Thymus (tissue), 14 donors: Measurements from ENCODE around the gene PRKACA. TPM values are rescaled to one million over a fixed set of nuclear protein-coding genes. Genes with fewer than 3 reads are reported as not detected.

Experiments used
- DNase-seq, 9 donors: peaks; one replicate each; pipeline ENCODE4 v3.0.0-alpha.2; 2013; ENCODE audit warnings: low spot score in 9 of 9, low read depth in 6 of 9, missing footprints in 1 of 9
- H3K27ac ChIP-seq, 2 donors: one replicate each; pipeline ENCODE4 v1.5.1; 2013; ENCODE audit warnings: control low read depth in 1 of 2, low read depth in 1 of 2, low read length in 1 of 2, mild to moderate bottlenecking in 1 of 2, moderate library complexity in 1 of 2
- H3K27me3 ChIP-seq, 2 donors: one replicate each; pipeline ENCODE4 v1.5.1; 2013; ENCODE audit warnings: low read length in 1 of 2; ENCODE audit not compliant: control insufficient read depth in 2 of 2, insufficient read depth in 1 of 2
- H3K36me3 ChIP-seq, 2 donors: one replicate each; pipeline ENCODE4 v1.5.1; 2013; ENCODE audit warnings: low read length in 1 of 2, mild to moderate bottlenecking in 1 of 2, moderate library complexity in 1 of 2; ENCODE audit not compliant: control insufficient read depth in 2 of 2, insufficient read depth in 2 of 2
- H3K4me1 ChIP-seq, 2 donors: one replicate each; pipeline ENCODE4 v1.5.1; 2013; ENCODE audit warnings: low read length in 2 of 2; ENCODE audit not compliant: control insufficient read depth in 2 of 2, insufficient read depth in 2 of 2
- H3K4me3 ChIP-seq, 2 donors: one replicate each; pipeline ENCODE4 v1.5.1; 2013; ENCODE audit warnings: low read length in 2 of 2, control low read depth in 1 of 2, mild to moderate bottlenecking in 1 of 2
- H3K9me3 ChIP-seq, 2 donors: one replicate each; pipeline ENCODE4 v1.5.1; 2013; ENCODE audit warnings: low read length in 1 of 2, mild to moderate bottlenecking in 1 of 2; ENCODE audit not compliant: control insufficient read depth in 2 of 2, insufficient read depth in 1 of 2
- WGBS: extraction: QIAGEN DNeasy Blood & Tissue Kit; methylation state at CpG from one replicate; pipeline ENCODE4 v1.1.7; 2013; 5-methylcytosine and 5-hydroxymethylcytosine counted together
- long read RNA-seq, 10 donors: transcript quantifications; one replicate each; lab custom pipeline, GENCODE V29; 2026
- polyA plus RNA-seq: library from polyadenylated mRNA; stranded (reverse); fragments of 200-250 nt; gene quantifications from one replicate; pipeline ENCODE4 v1.2.3, GENCODE V29; 2013
- total RNA-seq: library from RNA; stranded (reverse); fragments of 120-200 nt; gene quantifications from one replicate; pipeline ENCODE4 v1.2.4, GENCODE V29; 2013
- donor health status: healthy.

PRKACA gene
- total RNA-seq (10.2 TPM), polyA plus RNA-seq (36.8 TPM)
- long read RNA-seq, donor 1, partial matches to known transcripts, result 0 of 3 reads
- long read RNA-seq, donor 1, other reads (novel, unspliced or antisense), result 0 of 3 reads
- long read RNA-seq, donor 2, transcript PRKACA-201 (10 exons, 2,677 nt), result major isoform, 23 of 27 reads
- long read RNA-seq, donor 2, partial matches to known transcripts, result 0 of 27 reads
- long read RNA-seq, donor 2, other reads (novel, unspliced or antisense), result 0 of 27 reads
- long read RNA-seq, donor 3, transcript PRKACA-201 (10 exons, 2,677 nt), result major isoform, 17 of 27 reads
- long read RNA-seq, donor 3, partial matches to known transcripts, result 7 of 27 reads
- long read RNA-seq, donor 3, other reads (novel, unspliced or antisense), result 0 of 27 reads
- long read RNA-seq, donor 4, transcript PRKACA-201 (10 exons, 2,677 nt), result major isoform, 9 of 9 reads
- long read RNA-seq, donor 4, partial matches to known transcripts, result 0 of 9 reads
- long read RNA-seq, donor 4, other reads (novel, unspliced or antisense), result 0 of 9 reads
- long read RNA-seq, donor 5, transcript PRKACA-201 (10 exons, 2,677 nt), result major isoform, 17 of 19 reads
- long read RNA-seq, donor 5, partial matches to known transcripts, result 0 of 19 reads
- long read RNA-seq, donor 5, other reads (novel, unspliced or antisense), result 0 of 19 reads
- long read RNA-seq, donor 6, transcript PRKACA-201 (10 exons, 2,677 nt), result major isoform, 12 of 12 reads
- long read RNA-seq, donor 6, partial matches to known transcripts, result 0 of 12 reads
- long read RNA-seq, donor 6, other reads (novel, unspliced or antisense), result 0 of 12 reads
- long read RNA-seq, donor 7, transcript PRKACA-201 (10 exons, 2,677 nt), result major isoform, 11 of 12 reads
- long read RNA-seq, donor 7, partial matches to known transcripts, result 0 of 12 reads
- long read RNA-seq, donor 7, other reads (novel, unspliced or antisense), result 0 of 12 reads
- long read RNA-seq, donor 8, transcript PRKACA-201 (10 exons, 2,677 nt), result major isoform, 6 of 6 reads
- long read RNA-seq, donor 8, partial matches to known transcripts, result 0 of 6 reads
- long read RNA-seq, donor 8, other reads (novel, unspliced or antisense), result 0 of 6 reads
- long read RNA-seq, donor 9, transcript PRKACA-201 (10 exons, 2,677 nt), result major isoform, 7 of 7 reads
- long read RNA-seq, donor 9, partial matches to known transcripts, result 0 of 7 reads
- long read RNA-seq, donor 9, other reads (novel, unspliced or antisense), result 0 of 7 reads
- long read RNA-seq, donor 10, transcript PRKACA-201 (10 exons, 2,677 nt), result major isoform, 7 of 7 reads
- long read RNA-seq, donor 10, partial matches to known transcripts, result 0 of 7 reads
- long read RNA-seq, donor 10, other reads (novel, unspliced or antisense), result 0 of 7 reads

DNA sequence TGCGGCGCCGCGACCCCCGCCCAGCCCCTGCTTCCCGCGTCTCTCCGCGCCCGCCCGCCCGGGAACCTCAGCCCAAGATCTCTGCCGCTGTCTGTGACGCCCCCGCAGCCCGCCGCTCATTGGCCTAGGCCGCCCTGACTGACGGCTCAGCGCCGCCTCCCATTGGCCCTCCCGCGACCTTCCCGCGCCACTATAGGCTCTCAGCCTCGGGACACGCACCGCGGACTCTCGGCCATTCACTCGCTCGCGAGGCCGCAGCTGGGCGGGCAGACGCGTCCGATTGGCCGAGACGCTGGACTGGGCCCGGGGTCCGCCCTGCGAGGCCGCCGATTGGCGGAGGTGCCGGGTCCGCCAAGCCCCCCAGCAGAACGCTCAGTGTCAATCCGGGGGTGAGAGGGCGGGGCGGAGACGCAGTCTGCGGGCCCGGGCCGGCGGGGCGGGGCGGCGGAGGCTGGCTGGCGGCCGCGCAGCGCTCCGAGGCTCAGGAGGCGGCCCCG lies at the start of gene PRKACA:
Gene PRKACA (minus strand): TSS at position 95 of the 497 bp plus-strand sequence. CDS start 215 bp downstream, outside the sequence.
- Histone ChIP-seq H3K4me1 (peaks cover 11 to 50% of the 10 kb centered on the region in 2 donors), H3K9me3 (no peaks in the 10 kb centered on the region)

DNA sequence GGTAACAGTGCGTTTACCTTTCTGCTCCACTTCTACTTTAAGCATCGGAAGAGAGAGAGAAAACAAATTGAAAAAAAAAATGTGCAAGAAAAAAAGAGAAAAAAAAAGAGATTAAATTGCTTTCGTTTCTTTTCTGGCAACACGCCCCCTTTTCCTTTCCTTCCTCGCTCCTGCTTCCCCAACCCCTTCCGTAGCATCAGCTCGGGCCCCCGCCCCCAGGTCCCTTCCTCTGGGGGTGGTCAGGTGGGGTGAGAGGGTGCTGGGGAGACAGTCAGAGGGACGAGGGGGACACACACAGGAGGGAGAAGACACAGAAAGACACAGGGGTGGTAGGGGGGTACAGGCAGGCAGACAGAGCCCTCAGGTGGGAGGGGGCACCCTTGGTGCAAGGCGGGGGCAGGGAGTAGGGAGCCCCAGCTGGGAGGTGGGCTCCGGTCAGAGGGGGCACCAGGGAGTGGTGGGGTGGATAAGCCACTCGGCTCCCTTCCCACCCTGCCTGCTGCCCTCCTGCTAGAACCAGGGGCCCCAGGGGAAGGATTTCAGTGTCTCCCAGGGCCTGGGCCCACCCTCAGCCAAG lies 49.5 kb upstream of the PRKACA start:
- 23% methylated on average over 12 of the region's 12 CpGs for WGBS
- Histone ChIP-seq H3K9me3 (no peaks in the 10 kb centered on the region), H3K36me3 (peaks cover 33 to 38% of the 10 kb centered on the region in 2 donors), H3K27me3 (no peaks in the 10 kb centered on the region), H3K4me1 (peaks cover 7 to 30% of the 10 kb centered on the region in 2 donors), H3K4me3 (no peak overlapping the region), H3K27ac (peak overlapping the region in 1 of 2 donors; percentile 55)
- DNase-seq, result peak in 1 of 9 donors; percentile 24

More for the DNA sequence above, at the start of gene PRKACA:
- Histone ChIP-seq H3K27ac (peak within 1 kb of the TSS; percentile 34 to 90), H3K4me3 (peak within 1 kb of the TSS; percentile 77 to 85), H3K36me3 (peaks cover 6 to 12% of the 10 kb centered on the region in 2 donors), H3K27me3 (no peaks in the 10 kb centered on the region)
- peak; percentile 89 to 99 (median 97) for DNase-seq
- WGBS, result under 1% methylated on average over 67 of the region's 67 CpGs

- Histone ChIP-seq H3K4me1 (peaks cover 7 to 30% of the 10 kb centered on the region in 2 donors), H3K27me3 (no peaks in the 10 kb centered on the region), H3K9me3 (no peaks in the 10 kb centered on the region), H3K27ac (no peak overlapping the region), H3K4me3 (no peak overlapping the region), H3K36me3 (peaks cover 27 to 35% of the 10 kb centered on the region in 2 donors)
- peak in 1 of 9 donors; percentile 21 for DNase-seq
- 47% methylated on average over 20 of the region's 20 CpGs for WGBS
These were observed 48.6 kb upstream of the PRKACA start for GRCh38 chr19:14165990-14166830.

DNA sequence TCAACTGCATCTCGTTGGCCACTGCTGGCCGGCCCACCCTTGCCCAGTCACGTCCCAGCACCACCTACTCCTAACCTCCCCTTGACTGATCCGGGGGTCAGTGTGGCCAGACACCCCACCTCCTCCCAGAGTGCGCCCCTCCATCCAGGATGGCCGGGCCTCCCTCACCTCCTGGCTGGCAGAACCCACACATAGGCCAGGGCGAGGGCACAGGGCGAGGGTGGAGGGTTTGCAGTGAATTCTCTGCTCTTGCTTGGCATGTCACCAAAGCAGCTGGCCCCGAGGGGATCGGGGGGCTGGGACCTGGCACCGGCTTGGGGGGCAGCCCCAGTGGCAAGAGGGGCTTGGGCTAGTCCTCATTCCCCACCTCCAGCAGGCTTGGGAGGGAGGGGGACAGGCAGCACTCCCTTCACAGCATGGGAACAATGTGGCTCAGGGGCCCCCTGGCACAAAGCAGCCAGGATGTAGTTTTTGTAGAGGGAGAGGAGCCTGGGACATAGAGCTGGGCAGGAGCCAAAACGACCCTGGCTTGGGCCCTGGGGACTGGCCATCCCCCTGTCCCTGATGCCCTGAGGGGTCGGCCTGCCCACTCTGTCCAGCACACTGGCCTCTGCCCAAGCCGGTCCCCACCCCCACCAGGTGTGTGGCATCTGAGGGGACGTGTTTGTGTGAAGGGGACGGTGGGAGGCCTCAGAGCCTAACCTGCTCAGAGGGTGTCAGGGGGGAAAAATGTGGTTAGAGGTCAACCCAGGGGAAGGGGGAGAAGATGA lies 47.3 kb upstream of the PRKACA start:
- DNase-seq, result no peak
- H3K27me3 ChIP-seq, result no peaks in the 10 kb centered on the region
- H3K4me3 ChIP-seq, result no peak overlapping the region
- no peaks in the 10 kb centered on the region for H3K9me3 ChIP-seq
- H3K36me3 ChIP-seq, result peaks cover 18 to 30% of the 10 kb centered on the region in 2 donors
- H3K4me1 ChIP-seq, result peaks cover 7 to 30% of the 10 kb centered on the region in 2 donors
- H3K27ac ChIP-seq, result no peak overlapping the region
- 92% methylated on average over 16 of the region's 16 CpGs for WGBS

GRCh38 chr19:14164082-14164481 lies 46.5 kb upstream of the PRKACA start:
- 94% methylated on average over 11 of the region's 11 CpGs for WGBS
- Histone ChIP-seq H3K9me3 (no peaks in the 10 kb centered on the region), H3K27ac (no peak overlapping the region), H3K36me3 (peaks cover 23 to 31% of the 10 kb centered on the region in 2 donors), H3K4me3 (no peak overlapping the region), H3K27me3 (no peaks in the 10 kb centered on the region), H3K4me1 (peaks cover 7 to 30% of the 10 kb centered on the region in 2 donors)
- no peak for DNase-seq

- no peak overlapping the region for H3K4me3 ChIP-seq
- no peak for DNase-seq
- no peak overlapping the region for H3K27ac ChIP-seq
- peaks cover 7 to 23% of the 10 kb centered on the region in 2 donors for H3K4me1 ChIP-seq
- WGBS, result 98% methylated on average over 38 of the region's 38 CpGs
- no peaks in the 10 kb centered on the region for H3K27me3 ChIP-seq
- peaks cover 35% of the 10 kb centered on the region in 2 donors for H3K36me3 ChIP-seq
- H3K9me3 ChIP-seq, result no peaks in the 10 kb centered on the region
These were observed 45.3 kb upstream of the PRKACA start for GRCh38 chr19:14162871-14163297.

DNA sequence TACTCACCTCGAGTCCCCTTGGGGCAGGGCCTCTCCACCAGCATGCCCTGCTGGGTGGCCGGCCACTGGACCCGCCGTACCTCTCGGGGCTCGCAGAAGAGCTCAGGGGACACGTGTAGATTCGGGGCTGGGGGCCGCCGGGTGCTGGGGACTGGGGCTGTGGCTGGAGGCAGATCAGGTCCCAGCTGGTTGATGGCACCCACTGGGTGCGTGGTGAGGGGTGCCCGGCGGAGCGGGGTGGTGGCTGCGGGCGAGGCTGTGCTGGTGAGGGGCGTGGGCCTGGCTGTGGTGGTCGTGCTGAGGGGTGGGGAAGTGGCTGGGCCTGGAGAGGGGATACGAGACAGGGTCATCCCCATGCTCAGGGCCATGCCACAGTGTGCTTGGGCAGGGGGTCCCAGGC lies 43.7 kb upstream of the PRKACA start:
- peaks cover 49 to 51% of the 10 kb centered on the region in 2 donors for H3K36me3 ChIP-seq
- DNase-seq, result no peak

More for the DNA sequence above, 43.7 kb upstream of the PRKACA start:
- H3K27me3 ChIP-seq, result no peaks in the 10 kb centered on the region
- no peak overlapping the region for H3K27ac ChIP-seq
- 95% methylated on average over 19 of the region's 19 CpGs for WGBS
- H3K4me3 ChIP-seq, result no peak overlapping the region
- H3K9me3 ChIP-seq, result no peaks in the 10 kb centered on the region
- H3K4me1 ChIP-seq, result peaks cover 3 to 7% of the 10 kb centered on the region in 2 donors
